Effector CD4-positive, alpha-beta T cell (primary cell): ENCODE measurements around the gene CHD9.

Source experiments
- DNase-seq: peaks from one replicate; pipeline ENCODE4 v3.0.0-alpha.2; 2020

Gene CHD9

GRCh38 chr16:53098526-53099317 lies 43.9 kb downstream of the CHD9 start:
- DNase-seq, result peak; percentile 36

- peak; percentile 37 for DNase-seq
Observed at GRCh38 chr16:53099318-53100130, 44.7 kb downstream of the CHD9 start.

DNA sequence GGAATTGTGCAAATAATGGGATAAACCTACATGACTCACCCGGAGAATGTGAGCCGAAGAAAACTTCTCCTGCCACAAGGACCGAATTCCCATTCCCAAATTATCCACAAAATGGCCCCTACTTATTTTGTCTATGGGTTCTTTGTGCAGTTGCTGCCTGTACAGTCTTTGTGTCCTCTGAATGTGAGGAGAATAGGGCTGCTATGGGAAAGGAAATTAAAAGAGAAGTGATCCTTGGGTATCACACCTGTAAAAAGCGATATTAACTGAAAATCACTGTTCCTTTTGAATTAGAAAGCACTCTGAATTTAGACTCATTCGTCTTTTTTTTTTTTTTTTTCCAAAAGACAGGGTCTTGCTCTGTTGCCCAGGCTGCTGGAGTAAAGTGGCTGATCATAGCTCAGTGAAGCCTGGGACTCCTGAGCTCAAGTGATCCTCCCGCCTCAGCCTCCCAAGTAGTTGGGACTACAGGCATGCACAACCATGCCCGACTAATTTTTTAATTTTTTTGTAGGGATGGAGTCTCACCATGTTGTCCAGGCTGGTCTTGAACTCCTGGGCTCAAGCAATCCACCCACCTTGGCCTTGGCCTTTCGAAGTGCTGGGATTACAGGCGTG lies 45.4 kb downstream of the CHD9 start:
- no peak for DNase-seq

DNA sequence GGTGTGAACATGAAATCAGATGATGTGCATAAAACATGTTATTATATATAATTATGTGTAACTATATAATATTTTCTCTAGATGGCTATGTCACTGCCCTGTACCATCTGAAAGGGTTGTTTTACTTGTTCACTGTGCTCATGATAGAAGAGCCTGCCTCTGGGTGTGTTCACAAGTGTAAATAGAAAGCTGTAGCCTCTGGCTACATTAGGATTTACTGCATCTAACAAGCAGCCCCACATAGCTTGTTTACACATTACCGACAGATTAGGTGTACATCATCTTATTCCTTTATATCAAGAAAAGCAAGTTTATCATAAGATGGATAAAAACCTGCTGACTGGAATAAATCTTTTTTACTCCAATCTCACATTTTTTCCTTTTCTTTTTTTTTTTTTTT lies 46.1 kb downstream of the CHD9 start:
- no peak for DNase-seq

GRCh38 chr16:53103811-53104210 lies 49.0 kb downstream of the CHD9 start:
- no peak for DNase-seq

DNA sequence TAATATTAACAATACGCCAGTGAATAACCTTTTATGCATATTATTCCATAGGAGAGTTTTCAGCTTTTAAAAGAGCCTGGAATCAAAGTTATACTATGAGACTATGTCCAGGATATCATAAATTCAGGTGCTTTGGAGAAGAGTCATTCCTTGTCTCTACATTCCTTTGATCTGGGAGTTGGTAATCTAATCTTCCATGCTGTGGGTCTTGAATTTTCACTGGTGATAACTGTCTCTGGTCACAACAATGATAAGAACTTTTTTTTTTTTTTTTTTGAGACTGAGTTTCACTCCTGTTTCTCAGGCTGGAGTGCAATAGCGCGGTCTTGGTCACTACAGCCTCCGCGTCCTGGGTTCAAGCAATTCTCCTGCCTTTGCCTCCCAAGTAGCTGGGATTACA lies 50.8 kb downstream of the CHD9 start:
- DNase-seq, result no peak

- no peak for DNase-seq
Observed at GRCh38 chr16:53111078-53111791, 56.4 kb downstream of the CHD9 start.

- DNase-seq, result no peak
Observed at GRCh38 chr16:53112015-53112414, 57.2 kb downstream of the CHD9 start.

- DNase-seq, result no peak
Observed at GRCh38 chr16:53115047-53115446, 60.3 kb downstream of the CHD9 start.

GRCh38 chr16:53115773-53116172 lies 61.0 kb downstream of the CHD9 start:
- no peak for DNase-seq

GRCh38 chr16:53121043-53121620 lies 66.3 kb downstream of the CHD9 start:
- DNase-seq, result no peak

- DNase-seq, result no peak
Observed at GRCh38 chr16:53121661-53122060, 66.9 kb downstream of the CHD9 start.

DNA sequence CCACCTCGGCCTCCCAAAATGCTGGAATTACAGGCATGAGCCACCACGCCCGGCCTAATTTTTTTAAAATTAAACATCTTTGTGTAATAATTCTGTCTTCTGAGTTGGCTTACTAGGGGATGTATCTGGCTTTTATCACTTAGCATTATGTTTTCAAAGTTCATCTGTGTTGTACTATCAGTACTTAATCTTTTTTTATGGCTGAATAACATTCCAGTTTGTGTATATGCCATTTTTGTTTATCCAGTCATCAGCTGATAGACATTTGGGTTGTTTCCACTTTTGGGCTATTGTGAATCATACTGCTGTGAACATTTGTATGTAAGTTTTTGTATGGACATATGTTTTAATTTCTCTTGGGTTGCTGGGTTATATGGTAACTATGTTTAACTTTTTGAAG lies 69.0 kb downstream of the CHD9 start:
- DNase-seq, result no peak

DNA sequence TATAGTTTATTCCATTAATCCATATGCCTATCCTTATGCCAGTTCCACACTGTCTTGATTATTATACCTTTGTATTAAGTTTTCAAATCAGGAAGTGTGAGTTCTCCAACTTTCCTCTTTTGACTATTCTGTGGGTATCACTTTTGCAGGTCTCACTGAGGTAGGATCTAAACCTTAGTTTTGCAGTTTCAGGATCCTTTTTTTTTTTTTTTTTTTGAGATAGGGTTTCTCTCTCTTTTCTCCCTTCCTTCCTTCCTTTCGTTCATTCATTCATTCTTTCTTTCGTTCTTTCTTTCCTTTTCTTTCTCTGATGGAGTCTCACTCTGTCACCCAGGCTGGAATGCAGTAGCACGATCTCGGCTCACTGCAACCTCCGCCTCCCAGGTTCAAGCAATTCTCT lies 71.6 kb downstream of the CHD9 start:
- no peak for DNase-seq

DNA sequence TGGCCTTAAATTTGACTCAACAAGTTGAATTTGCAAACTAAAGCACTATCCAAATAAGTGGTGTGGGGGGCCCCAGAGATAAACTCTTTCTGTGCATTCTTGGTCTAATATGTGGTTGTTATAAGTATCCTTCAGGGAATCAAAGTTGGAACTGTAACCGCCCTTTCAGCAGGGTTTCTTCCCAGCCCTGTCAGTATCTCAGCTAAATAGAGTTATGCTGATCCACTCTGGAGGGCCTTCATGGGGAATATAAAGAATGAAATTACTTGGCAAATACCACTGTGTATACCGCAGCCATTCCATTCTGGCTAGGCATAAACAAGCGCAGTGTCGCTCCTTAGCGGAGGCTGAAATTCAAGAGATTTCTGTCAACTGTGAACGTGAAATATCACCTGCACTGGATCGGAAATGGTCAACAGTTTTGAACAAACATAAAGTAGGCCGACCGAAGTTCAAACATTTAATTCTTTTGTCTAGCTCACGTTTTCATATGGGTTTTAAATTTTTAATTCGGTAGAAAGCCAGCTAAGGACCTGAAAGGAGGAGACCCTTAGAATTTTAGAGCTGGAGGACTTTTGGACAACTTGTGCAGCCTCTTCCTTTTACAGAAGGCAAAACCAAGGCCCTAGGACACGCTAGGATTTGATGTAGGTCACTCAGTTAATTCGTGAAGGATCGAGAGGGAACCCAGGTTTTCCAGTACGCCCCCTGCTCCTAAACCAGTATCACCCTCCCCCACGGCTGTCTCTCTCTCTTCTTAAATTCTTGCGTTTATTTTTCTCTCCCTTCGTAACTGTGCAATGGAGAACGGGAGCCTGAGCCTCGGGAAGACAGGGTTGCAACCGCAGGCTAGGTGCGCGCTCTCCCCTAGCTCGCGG lies 74.7 kb downstream of the CHD9 start:
- DNase-seq, result no peak

GRCh38 chr16:53130159-53131049 lies 75.6 kb downstream of the CHD9 start:
- DNase-seq, result peak; percentile 96

GRCh38 chr16:53131050-53131362 lies 76.2 kb downstream of the CHD9 start:
- no peak for DNase-seq

- peak; percentile 51 for DNase-seq
Observed at GRCh38 chr16:53131363-53132071, 76.7 kb downstream of the CHD9 start.

- DNase-seq, result no peak
Observed at GRCh38 chr16:53132406-53132805, 77.6 kb downstream of the CHD9 start.

- no peak for DNase-seq
Observed at GRCh38 chr16:53135329-53135728, 80.5 kb downstream of the CHD9 start.
